Astrocyte of the spinal cord (primary cell): ENCODE measurements around the gene CD74.
A peak's percentile ranks its signal among the peaks of the same experiment; 100 is the strongest.

Source experiments
- DNase-seq: peaks from one replicate; pipeline ENCODE4 v3.0.0; 2011; ENCODE audit warnings: low read depth, low spot score
- H3K4me3 ChIP-seq: 2 replicates; pipeline ENCODE4 v1.5.1; 2011; ENCODE audit warnings: low read depth, mild to moderate bottlenecking, low read length, moderate library complexity
- CTCF ChIP-seq: IDR thresholded peaks from 2 replicates; pipeline ENCODE4 v1.5.1; 2012; ENCODE audit warnings: low read depth, mild to moderate bottlenecking, low read length, inconsistent platforms
- in situ Hi-C: cut with HindIII; loops from 2 replicates; pipeline ENCODE4 v1.10.0; 2017; ENCODE audit warnings: low sequenced_read_pairs

Gene CD74

GRCh38 chr5:150397782-150398721 lies 14.7 kb downstream of the CD74 start:
- TF ChIP-seq CTCF = peak; percentile 14

GRCh38 chr5:150397146-150397781 lies 15.4 kb downstream of the CD74 start:
- no peak overlapping the region for H3K4me3 ChIP-seq
- in situ Hi-C loops = no loop called here
- DNase-seq = peak; percentile 12
- TF ChIP-seq CTCF = no peak

More at GRCh38 chr5:150397782-150398721, 14.7 kb downstream of the CD74 start:
- DNase-seq = no peak
- in situ Hi-C loops = no loop called here
- H3K4me3 ChIP-seq = no peak overlapping the region

- in situ Hi-C loops = no loop called here
- no peak for TF ChIP-seq CTCF
- H3K4me3 ChIP-seq = no peak overlapping the region
- DNase-seq = no peak
Observed at GRCh38 chr5:150396267-150396666, 16.4 kb downstream of the CD74 start.

GRCh38 chr5:150395688-150395975 lies 17.1 kb downstream of the CD74 start:
- H3K4me3 ChIP-seq = no peak overlapping the region
- DNase-seq = no peak
- in situ Hi-C loops = no loop called here
- TF ChIP-seq CTCF = no peak

GRCh38 chr5:150394912-150395687 lies 17.6 kb downstream of the CD74 start:
- in situ Hi-C loops = no loop called here
- TF ChIP-seq CTCF = no peak
- DNase-seq = no peak

GRCh38 chr5:150394131-150394530 lies 18.6 kb downstream of the CD74 start:
- DNase-seq = peak; percentile 37
- in situ Hi-C loops = no loop called here
- no peak for TF ChIP-seq CTCF
- H3K4me3 ChIP-seq = no peak overlapping the region

More at GRCh38 chr5:150394912-150395687, 17.6 kb downstream of the CD74 start:
- H3K4me3 ChIP-seq = no peak overlapping the region
